Spleen (tissue), 7 donors: Measurements from ENCODE around the gene ATRN.

ENCODE experiments used
- POLR2A ChIP-seq, 3 donors: fragments of 450-650 bp; IDR thresholded peaks; one replicate each; pipeline ENCODE4 v1.5.1; 2017; ENCODE audit warnings: antibody characterized with exemption in 3 of 3, mild to moderate bottlenecking in 1 of 3
- POLR2AphosphoS5 ChIP-seq, 3 donors: sonication (generic); formaldehyde crosslinking; IDR thresholded peaks; one replicate each; pipeline ENCODE4 v1.5.1; 2017; ENCODE audit warnings: antibody characterized with exemption in 3 of 3
- TF ChIP-seq, protein P1 (sequence below), 11 experiments: fragments of 200-600 bp in 7 of 11; fragments of 450-650 bp in 4 of 11; sonication (generic) in 4 of 11; IDR thresholded peaks in 8 of 11; conservative IDR thresholded peaks in 3 of 11; 1 replicate in 7 of 11; 2 replicates in 4 of 11; pipeline versions ENCODE4 v1.4.0 to v1.8.0; 2016 to 2021; ENCODE audit warnings: antibody characterized with exemption in 11 of 11, inconsistent platforms in 4 of 11, mild to moderate bottlenecking in 1 of 11
- donor health status: DM: no; HTN: no; CAD: no; lungs with moderate emphysema.
- donor health status: DM: no; HTN: no; CAD: no.
- donor health status: DM: no; HTN: no; CAD: no.

DNA sequence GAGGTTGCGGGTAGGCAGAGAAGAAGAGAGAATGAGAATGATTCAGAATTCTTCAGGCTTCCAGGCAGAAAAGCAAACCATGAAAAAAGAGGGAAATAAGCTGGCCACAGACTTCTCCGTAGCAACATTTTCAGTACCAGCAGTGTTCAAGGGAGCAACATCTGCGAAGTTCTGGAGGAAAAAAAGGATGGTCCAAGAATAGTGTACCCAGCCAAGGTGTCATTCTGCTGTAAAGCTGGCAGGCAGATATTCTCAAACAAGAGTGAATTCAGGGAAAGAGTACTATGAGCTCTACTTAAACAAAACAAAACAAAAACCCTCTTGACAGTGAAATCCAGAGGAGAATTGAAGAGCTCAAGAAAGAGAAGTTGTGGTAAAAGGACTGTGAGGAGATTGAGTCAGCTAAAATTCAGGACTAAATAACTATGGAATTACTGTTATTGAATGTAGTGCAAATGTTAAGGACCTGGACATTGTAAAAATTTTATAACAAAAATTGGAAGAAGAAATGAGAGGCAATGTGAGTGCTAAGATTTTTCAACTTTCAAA is 86.5 kb downstream of the ATRN start:
- TF ChIP-seq, protein P1, sequence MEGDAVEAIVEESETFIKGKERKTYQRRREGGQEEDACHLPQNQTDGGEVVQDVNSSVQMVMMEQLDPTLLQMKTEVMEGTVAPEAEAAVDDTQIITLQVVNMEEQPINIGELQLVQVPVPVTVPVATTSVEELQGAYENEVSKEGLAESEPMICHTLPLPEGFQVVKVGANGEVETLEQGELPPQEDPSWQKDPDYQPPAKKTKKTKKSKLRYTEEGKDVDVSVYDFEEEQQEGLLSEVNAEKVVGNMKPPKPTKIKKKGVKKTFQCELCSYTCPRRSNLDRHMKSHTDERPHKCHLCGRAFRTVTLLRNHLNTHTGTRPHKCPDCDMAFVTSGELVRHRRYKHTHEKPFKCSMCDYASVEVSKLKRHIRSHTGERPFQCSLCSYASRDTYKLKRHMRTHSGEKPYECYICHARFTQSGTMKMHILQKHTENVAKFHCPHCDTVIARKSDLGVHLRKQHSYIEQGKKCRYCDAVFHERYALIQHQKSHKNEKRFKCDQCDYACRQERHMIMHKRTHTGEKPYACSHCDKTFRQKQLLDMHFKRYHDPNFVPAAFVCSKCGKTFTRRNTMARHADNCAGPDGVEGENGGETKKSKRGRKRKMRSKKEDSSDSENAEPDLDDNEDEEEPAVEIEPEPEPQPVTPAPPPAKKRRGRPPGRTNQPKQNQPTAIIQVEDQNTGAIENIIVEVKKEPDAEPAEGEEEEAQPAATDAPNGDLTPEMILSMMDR (IDR thresholded peaks at IDR 0.05 in 8 of 11, conservative IDR thresholded peaks at IDR 0.05 in 3 of 11): no peak
- TF ChIP-seq POLR2A (IDR thresholded peaks at IDR 0.05) (no peak), POLR2AphosphoS5 (IDR thresholded peaks at IDR 0.05) (no peak)
